ENCODE results near the gene UBAC1.
"Not testable (repeated sequence)": the region's sequence is repeated elsewhere in the genome, so short reads cannot be mapped to it uniquely, and the experiment has no call there.

UBAC1 gene

DNA sequence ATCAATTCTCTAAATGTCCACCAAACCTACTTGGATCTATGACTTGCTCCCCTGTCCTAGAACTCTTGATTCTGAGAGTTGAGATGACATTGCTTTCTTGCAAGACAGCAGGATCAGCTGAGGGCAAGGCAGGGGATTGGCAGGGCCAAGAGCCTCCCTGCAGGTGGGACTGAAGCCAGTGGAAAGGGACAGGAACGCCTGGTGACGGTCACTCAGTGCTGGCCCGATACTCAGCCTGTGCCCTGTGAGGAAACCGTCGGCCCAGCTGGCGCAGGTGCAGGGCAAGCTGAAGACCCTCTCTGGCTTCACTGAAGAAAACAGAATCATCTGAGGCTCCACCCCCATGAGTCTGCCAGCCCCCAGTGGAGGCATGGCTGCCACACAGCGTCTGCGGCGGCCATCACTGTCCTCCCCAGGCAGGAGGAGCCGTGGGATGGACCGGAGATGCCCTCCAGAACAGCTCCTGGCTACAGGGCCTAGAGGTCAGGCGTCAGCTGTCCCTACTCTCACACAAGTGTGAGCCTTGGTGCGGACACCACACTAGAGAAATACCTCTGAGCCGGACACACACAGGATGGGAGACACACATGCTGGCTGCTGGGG lies 14.7 kb downstream of the UBAC1 start:
- H3K27me3 ChIP-seq (ENCODE audit: insufficient read depth, low read length) = no peaks in the 10 kb centered on the region
- H3K4me1 ChIP-seq (ENCODE audit: insufficient read depth, low read length) = no peaks in the 10 kb centered on the region
- peaks cover 2% of the 10 kb centered on the region for H3K9me3 ChIP-seq (ENCODE audit: low read length)
- no peak overlapping the region for H2AFZ ChIP-seq (ENCODE audit: low read depth, low read length)
- H3K36me3 ChIP-seq (ENCODE audit: insufficient read depth, low read length) = peaks cover 62% of the 10 kb centered on the region
- H3K4me3 ChIP-seq (ENCODE audit: low read length) = no peak overlapping the region

DNA sequence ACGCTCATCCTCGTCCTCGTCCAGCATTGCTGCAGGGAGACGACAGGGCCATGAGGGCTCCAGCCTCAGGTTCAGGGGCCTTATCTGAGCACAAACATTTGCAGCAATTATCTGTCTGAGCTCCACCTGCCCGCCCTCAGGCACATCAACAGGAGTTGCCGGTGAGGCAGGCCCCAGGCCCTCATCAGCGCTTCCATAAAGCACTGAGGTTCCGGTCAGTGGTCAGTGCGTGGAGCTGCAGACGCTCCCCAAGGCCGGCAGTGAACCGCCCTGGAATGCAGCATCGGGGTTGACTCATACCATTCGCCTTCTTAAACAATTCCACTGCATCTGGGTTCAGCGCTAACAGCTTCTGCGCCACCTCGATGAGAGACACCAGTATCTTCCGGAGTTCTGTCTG lies 15.2 kb downstream of the UBAC1 start:
- H3K36me3 ChIP-seq (ENCODE audit: insufficient read depth, low read length) = peaks cover 62% of the 10 kb centered on the region
- no peaks in the 10 kb centered on the region for H3K27me3 ChIP-seq (ENCODE audit: insufficient read depth, low read length)
- H2AFZ ChIP-seq (ENCODE audit: low read depth, low read length) = no peak overlapping the region
- no peaks in the 10 kb centered on the region for H3K4me1 ChIP-seq (ENCODE audit: insufficient read depth, low read length)
- peaks cover 2% of the 10 kb centered on the region for H3K9me3 ChIP-seq (ENCODE audit: low read length)
- no peak overlapping the region for H3K4me3 ChIP-seq (ENCODE audit: low read length)

DNA sequence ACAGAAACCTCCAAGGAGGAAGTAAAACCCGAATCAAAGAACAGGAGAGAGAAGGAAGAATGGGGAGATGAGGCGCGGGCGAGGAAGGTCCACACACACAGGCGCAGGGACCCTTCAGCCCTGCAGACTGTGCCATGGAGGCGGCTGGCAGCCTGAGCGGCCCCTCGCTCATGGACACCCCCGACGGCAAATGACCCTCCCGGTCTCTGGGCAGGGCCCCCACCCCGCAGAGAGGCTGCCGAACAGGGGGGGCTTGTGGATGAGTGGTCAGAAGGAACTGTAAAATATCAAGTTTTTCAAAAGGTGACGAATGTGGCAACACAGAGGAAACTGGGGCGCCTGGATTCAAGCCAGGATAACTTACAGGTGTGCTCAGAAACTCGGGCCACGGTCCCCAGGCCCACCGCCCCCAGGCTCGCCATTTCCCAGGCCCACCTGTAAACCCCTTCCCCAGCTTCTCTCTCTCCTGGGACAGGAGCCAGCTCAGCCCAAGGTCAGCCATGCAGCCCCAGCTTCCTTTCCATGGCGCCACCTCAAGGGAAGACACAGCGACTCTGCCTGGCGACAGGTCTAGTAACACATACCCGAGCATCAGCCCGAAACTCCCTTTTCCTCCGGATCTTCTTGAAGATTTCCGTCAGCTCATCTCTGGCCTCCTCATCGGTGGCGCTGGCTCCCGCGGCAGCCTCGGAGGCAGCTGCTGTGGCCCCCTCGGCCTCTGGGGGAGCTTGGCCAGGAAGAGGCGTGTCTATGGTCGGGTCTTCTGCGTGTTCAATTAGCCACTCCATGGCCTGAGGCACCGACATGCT lies 16.5 kb downstream of the UBAC1 start:
- Histone ChIP-seq H3K36me3 (ENCODE audit: insufficient read depth, low read length) (peaks cover 62% of the 10 kb centered on the region), H3K4me1 (ENCODE audit: insufficient read depth, low read length) (no peaks in the 10 kb centered on the region), H3K4me3 (ENCODE audit: low read length) (no peak overlapping the region), H2AFZ (ENCODE audit: low read depth, low read length) (no peak overlapping the region), H3K27me3 (ENCODE audit: insufficient read depth, low read length) (no peaks in the 10 kb centered on the region), H3K9me3 (ENCODE audit: low read length) (peaks cover 2% of the 10 kb centered on the region)

GRCh38 chr9:135943604-135944003 lies 17.6 kb downstream of the UBAC1 start:
- peaks cover 62% of the 10 kb centered on the region for H3K36me3 ChIP-seq (ENCODE audit: insufficient read depth, low read length)
- H3K27me3 ChIP-seq (ENCODE audit: insufficient read depth, low read length); H3K9me3 ChIP-seq (ENCODE audit: low read length); H3K4me1 ChIP-seq (ENCODE audit: insufficient read depth, low read length); H3K4me3 ChIP-seq (ENCODE audit: low read length); H2AFZ ChIP-seq (ENCODE audit: low read depth, low read length): not testable (repeated sequence)

- Histone ChIP-seq H3K27me3 (ENCODE audit: insufficient read depth, low read length) (no peaks in the 10 kb centered on the region), H3K36me3 (ENCODE audit: insufficient read depth, low read length) (peaks cover 71% of the 10 kb centered on the region), H3K4me1 (ENCODE audit: insufficient read depth, low read length) (no peaks in the 10 kb centered on the region), H3K9me3 (ENCODE audit: low read length) (peaks cover 17% of the 10 kb centered on the region), H3K4me3 (ENCODE audit: low read length) (no peak overlapping the region), H2AFZ (ENCODE audit: low read depth, low read length) (no peak overlapping the region)
Observed at GRCh38 chr9:135941288-135941995, 19.7 kb downstream of the UBAC1 start.

DNA sequence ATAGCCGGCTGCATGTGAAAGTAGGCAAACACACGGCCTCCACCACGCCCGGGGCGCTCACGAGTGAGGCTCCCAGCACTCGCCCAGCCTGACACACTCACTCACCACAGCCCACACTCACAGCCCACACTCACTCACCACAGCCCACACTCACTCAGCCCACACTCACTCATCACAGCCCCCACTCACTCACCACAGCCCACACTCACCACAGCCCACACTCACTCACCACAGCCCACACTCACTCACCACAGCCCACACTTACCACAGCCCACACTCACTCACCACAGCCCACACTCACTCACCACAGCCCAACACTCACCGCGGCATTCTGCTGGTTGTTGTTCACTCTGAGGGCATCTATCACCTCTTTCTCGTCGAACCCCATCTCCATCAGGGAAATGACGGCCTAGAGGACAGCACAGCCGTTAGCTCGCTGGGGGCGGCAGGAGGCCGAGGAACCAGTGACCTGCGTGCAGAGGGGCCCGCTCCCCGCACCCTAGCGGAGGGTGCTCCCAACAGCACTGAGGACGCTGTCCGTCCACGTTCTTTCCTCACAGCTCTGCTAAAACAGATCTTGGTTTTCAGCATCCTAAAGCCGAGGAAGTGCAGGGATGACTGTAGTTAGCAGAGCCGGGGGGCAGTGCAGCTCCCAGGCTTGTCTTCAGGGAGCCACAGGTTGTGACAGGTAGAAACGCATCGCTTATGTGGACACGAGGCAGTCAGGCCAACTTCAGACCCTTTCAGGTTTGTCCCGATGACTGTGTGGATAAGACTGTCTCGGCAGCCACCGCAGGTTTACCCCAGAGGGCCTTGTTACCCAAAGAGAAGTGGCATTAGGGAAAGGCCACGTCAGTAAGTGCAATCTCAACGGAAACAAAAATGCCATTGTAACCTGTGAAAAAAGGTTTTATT lies 21.6 kb downstream of the UBAC1 start:
- Histone ChIP-seq H3K9me3 (ENCODE audit: low read length) (peaks cover 17% of the 10 kb centered on the region), H3K27me3 (ENCODE audit: insufficient read depth, low read length) (no peaks in the 10 kb centered on the region), H3K4me3 (ENCODE audit: low read length) (no peak overlapping the region), H3K4me1 (ENCODE audit: insufficient read depth, low read length) (no peaks in the 10 kb centered on the region), H2AFZ (ENCODE audit: low read depth, low read length) (no peak overlapping the region), H3K36me3 (ENCODE audit: insufficient read depth, low read length) (peaks cover 64% of the 10 kb centered on the region)

DNA sequence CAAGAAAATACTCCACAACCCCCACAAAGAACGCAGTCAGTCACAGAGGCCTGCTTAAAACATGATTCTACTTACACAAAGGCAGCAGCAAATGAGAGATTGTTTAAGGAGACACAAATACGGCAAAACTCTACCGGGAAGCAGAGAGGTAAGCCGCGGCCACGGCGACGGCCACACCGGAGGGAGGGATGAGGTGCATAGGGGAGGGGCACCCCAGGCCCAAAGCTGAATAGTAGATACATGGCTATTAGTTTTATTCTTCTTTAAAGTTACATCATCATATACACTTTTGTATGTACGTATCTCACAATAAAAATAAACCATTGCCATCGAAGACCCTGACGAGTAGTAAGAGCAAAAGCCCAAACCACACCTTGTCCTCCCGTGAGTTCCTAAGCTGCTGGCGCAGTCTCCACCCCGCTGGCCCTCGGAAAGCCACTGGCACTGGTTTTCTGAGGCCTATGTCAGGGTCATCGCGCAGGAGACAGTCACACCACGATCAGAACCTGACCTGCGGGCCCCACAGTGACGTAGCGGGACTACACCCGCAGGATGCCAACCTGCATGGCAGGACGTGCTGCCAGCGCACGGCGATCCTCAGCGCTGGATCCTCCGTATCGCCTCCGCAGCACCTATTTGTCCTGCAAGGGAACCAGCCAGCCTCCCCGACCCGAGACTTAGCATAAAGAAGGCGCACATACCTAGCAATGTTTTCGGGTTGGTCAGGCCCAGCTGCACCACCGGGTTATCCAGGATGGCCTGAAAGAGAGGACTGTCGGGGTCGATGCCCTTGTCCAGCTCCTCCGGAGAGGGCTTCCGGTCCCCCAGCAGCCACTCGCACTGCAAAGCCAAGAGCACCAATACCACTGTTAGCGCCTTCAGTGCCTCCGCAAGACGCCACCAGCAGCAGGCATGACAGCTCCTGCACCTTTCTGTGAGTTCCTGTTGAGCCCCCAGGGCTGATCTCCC lies 23.4 kb downstream of the UBAC1 start:
- no peak overlapping the region for H2AFZ ChIP-seq (ENCODE audit: low read depth, low read length)
- H3K27me3 ChIP-seq (ENCODE audit: insufficient read depth, low read length) = no peaks in the 10 kb centered on the region
- peaks cover 17% of the 10 kb centered on the region for H3K9me3 ChIP-seq (ENCODE audit: low read length)
- no peak overlapping the region for H3K4me3 ChIP-seq (ENCODE audit: low read length)
- peaks cover 59% of the 10 kb centered on the region for H3K36me3 ChIP-seq (ENCODE audit: insufficient read depth, low read length)
- no peaks in the 10 kb centered on the region for H3K4me1 ChIP-seq (ENCODE audit: insufficient read depth, low read length)

DNA sequence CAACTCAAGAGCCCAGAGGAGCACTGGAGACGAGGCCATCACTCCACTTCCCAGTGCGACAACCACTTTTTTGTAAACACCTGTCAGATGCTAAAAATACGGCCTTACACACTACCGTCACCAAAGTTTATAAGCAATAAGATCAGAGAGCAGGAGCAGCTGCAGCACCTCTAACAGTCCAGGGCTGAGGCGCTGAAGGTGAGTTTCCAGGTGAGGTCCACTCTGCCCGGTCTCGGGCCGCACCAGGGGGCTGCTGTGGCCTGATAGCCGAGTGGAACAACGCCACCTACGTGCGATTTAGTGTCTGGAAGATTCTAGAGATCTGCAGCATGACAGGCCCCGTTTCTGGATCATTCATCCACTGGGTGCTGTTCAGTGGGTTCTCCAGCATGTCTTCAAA lies 28.1 kb downstream of the UBAC1 start:
- H3K36me3 ChIP-seq (ENCODE audit: insufficient read depth, low read length) = peaks cover 44% of the 10 kb centered on the region
- H3K4me3 ChIP-seq (ENCODE audit: low read length) = no peak overlapping the region

GRCh38 chr9:135932656-135933055 lies 28.5 kb downstream of the UBAC1 start:
- Histone ChIP-seq H2AFZ (ENCODE audit: low read depth, low read length) (no peak overlapping the region), H3K9me3 (ENCODE audit: low read length) (peaks cover 7% of the 10 kb centered on the region), H3K4me3 (ENCODE audit: low read length) (no peak overlapping the region), H3K36me3 (ENCODE audit: insufficient read depth, low read length) (peaks cover 39% of the 10 kb centered on the region), H3K27me3 (ENCODE audit: insufficient read depth, low read length) (no peaks in the 10 kb centered on the region), H3K4me1 (ENCODE audit: insufficient read depth, low read length) (no peaks in the 10 kb centered on the region)

More for the DNA sequence above, 28.1 kb downstream of the UBAC1 start:
- peaks cover 12% of the 10 kb centered on the region for H3K9me3 ChIP-seq (ENCODE audit: low read length)
- H3K4me1 ChIP-seq (ENCODE audit: insufficient read depth, low read length) = no peaks in the 10 kb centered on the region
- no peak overlapping the region for H2AFZ ChIP-seq (ENCODE audit: low read depth, low read length)
- no peaks in the 10 kb centered on the region for H3K27me3 ChIP-seq (ENCODE audit: insufficient read depth, low read length)

- no peaks in the 10 kb centered on the region for H3K27me3 ChIP-seq (ENCODE audit: insufficient read depth, low read length)
- H3K9me3 ChIP-seq (ENCODE audit: low read length) = no peaks in the 10 kb centered on the region
- H3K36me3 ChIP-seq (ENCODE audit: insufficient read depth, low read length) = peaks cover 29% of the 10 kb centered on the region
- no peak overlapping the region for H3K4me3 ChIP-seq (ENCODE audit: low read length)
- no peaks in the 10 kb centered on the region for H3K4me1 ChIP-seq (ENCODE audit: insufficient read depth, low read length)
- H2AFZ ChIP-seq (ENCODE audit: low read depth, low read length) = no peak overlapping the region
Observed at GRCh38 chr9:135931349-135931820, 29.8 kb downstream of the UBAC1 start.

DNA sequence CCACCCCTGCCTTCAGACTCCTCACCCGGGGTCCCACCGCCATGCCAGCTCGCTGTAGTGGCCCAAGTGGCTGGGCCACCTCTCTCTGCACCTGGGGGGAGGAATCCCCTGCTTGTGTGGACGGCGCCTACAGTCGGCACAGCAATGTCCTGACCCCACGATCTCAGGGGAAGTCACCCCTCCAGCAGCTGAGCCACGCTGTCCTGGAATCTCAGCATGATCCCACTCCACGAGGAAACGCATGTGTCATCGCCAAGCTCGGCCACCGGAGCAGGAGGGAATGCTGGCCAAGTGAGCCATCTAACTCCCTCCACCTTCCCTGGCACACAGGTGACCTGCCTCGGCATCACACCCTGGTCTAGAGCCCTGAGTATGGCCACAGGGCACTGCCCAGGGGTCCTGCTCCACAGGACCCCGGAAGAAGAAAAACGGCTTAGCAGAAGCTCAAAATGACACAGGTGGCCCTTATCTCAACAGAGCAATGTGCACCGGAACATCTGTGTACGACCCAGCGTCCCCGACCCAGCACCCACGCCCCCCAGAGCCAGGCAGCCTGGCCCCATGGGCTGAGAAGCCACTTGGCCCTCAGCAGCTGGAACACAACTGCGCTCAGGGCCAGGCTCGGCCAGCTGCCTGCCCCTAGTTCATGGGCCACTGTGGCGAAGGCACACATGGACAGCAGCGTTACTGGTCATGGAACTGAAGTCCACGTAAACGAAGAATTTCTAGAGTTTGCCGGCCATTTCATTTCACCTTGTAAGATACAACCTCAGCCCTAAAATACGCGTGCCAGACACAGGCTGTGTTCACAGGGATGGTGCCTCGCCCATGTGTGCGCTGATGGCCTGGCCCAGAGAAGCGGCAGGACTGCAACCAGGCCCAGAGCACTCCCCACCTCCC lies 30.5 kb downstream of the UBAC1 start:
- H3K27me3 ChIP-seq (ENCODE audit: insufficient read depth, low read length) = no peaks in the 10 kb centered on the region
- peaks cover 23% of the 10 kb centered on the region for H3K36me3 ChIP-seq (ENCODE audit: insufficient read depth, low read length)
- H2AFZ ChIP-seq (ENCODE audit: low read depth, low read length) = no peak overlapping the region
- H3K9me3 ChIP-seq (ENCODE audit: low read length) = no peaks in the 10 kb centered on the region
- H3K4me1 ChIP-seq (ENCODE audit: insufficient read depth, low read length) = no peaks in the 10 kb centered on the region
- H3K4me3 ChIP-seq (ENCODE audit: low read length) = no peak overlapping the region
